ENCODE data around the gene ROR1.
"Not testable (repeated sequence)": the region's sequence is repeated elsewhere in the genome, so short reads cannot be mapped to it uniquely, and the experiment has no call there.

The ROR1 gene

DNA sequence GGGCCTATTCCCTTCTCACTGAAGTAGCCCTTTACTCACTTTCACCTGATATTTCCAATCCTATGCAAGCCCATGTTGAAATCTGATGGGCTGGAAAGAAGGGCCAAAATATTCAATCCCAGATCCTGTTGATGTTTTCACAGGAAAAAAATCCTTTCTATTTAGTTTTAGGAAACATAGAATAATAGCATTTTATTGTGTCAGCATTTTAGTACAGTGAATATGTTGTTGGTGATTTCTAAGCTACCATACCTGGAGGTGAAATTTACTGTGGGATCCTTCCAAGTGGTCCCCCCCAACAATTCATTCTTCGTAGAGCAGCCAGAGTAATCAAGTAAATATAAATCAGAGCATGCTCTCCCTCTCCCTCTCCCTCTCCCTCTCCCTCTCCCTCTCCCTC lies 426.2 kb downstream of the ROR1 start:
- DNase-seq (no peak), ATAC-seq (no peak)
- no peaks in the 10 kb centered on the region for H3K9me3 Mint-ChIP-seq
- peaks cover 5% of the 10 kb centered on the region for H3K4me1 Mint-ChIP-seq
- H3K36me3 Mint-ChIP-seq (ENCODE audit: low read depth): no peaks in the 10 kb centered on the region
- H3K27ac Mint-ChIP-seq: no peak overlapping the region
- no peak overlapping the region for H3K4me3 Mint-ChIP-seq
- H3K27me3 Mint-ChIP-seq: peaks cover 5% of the 10 kb centered on the region

- no peak within 1 kb of the TSS for H3K27ac Mint-ChIP-seq
- H3K4me1 Mint-ChIP-seq: peaks cover 7% of the 10 kb centered on the region
- no peak for DNase-seq
- H3K4me3 Mint-ChIP-seq: no peak within 1 kb of the TSS
- no peaks in the 10 kb centered on the region for H3K36me3 Mint-ChIP-seq (ENCODE audit: low read depth)
- H3K27me3 Mint-ChIP-seq: peaks cover 18% of the 10 kb centered on the region
- no peak for ATAC-seq
- no peaks in the 10 kb centered on the region for H3K9me3 Mint-ChIP-seq
Measured at GRCh38 chr1:64203420-64203819, 429.6 kb downstream of the ROR1 start, which contains the start of gene UBE2U. Gene UBE2U (plus strand): TSS chr1:64203623. CDS start chr1:64204051, 428 bp downstream.

DNA sequence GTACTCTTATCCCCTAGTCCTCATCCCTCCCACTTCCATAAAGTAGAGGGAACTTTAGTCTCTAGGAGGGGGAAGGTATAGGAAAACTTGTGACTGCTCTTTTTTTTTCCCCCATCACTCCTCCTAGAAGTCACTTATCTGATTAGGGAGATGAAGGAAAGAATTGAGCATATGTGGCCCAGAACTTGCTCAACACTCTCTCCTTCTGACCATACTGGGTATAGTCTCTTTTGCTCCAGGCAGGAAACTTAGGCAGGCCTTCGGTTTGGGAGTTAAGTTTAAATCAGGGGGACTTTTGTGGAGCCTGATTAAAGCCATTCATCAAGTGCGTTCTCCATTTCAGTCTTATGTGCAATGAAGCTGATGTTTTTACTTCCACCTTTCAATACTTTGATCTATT lies 435.4 kb downstream of the ROR1 start:
- H3K4me3 Mint-ChIP-seq: no peak overlapping the region
- peaks cover 2% of the 10 kb centered on the region for H3K4me1 Mint-ChIP-seq
- DNase-seq (no peak), ATAC-seq (no peak)
- H3K27ac Mint-ChIP-seq: no peak overlapping the region
- H3K9me3 Mint-ChIP-seq: no peaks in the 10 kb centered on the region
- H3K27me3 Mint-ChIP-seq: peaks cover 34% of the 10 kb centered on the region
- no peaks in the 10 kb centered on the region for H3K36me3 Mint-ChIP-seq (ENCODE audit: low read depth)

DNA sequence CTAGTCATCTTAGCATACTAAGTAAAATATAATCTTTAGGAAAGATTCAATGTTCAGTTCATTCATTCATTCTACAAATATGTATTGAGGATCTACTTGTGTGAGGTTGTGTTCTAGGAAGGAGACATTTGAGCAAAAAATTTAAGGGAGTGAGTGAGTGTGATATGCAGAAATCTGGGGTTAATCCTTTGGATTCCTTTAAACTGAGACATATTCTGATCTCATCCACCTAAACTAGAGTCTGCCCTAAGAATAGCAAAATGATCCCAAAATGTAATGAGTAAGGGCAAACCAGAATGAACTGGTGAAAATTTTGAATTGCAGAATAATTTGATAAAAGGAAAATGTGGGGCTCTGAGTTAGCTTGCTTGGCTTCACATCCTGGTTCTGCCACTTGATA lies 438.2 kb downstream of the ROR1 start:
- Mint-ChIP-seq H3K27ac (no peak overlapping the region), H3K27me3 (peaks cover 29% of the 10 kb centered on the region), H3K9me3 (no peaks in the 10 kb centered on the region), H3K4me1 (peaks cover 2% of the 10 kb centered on the region), H3K4me3 (no peak overlapping the region), H3K36me3 (ENCODE audit: low read depth) (no peaks in the 10 kb centered on the region)
- ATAC-seq (no peak), DNase-seq (no peak)

DNA sequence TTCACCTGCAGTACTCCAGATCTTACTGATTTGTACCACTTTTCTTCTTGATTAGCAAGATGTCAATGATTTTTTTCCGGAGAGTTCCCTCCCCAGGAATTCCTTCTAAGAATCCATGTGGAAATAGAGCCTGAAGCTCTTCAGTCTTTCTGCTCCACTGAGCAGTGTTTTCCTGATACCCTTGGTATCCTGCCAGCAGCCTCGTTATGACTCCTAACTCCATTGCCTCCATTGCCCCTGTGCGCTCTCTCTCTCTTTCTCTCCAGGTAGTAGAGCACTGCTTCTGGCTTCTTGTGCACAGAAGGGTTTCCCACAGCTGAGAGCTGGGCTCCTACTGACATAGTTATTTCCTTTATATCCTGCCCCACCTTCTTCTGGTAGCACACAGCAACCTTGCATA lies 441.8 kb downstream of the ROR1 start:
- ATAC-seq (no peak), DNase-seq (no peak)
- H3K9me3 Mint-ChIP-seq: no peaks in the 10 kb centered on the region
- H3K4me3 Mint-ChIP-seq: no peak overlapping the region
- H3K36me3 Mint-ChIP-seq (ENCODE audit: low read depth): no peaks in the 10 kb centered on the region
- H3K27me3 Mint-ChIP-seq: peaks cover 36% of the 10 kb centered on the region
- no peaks in the 10 kb centered on the region for H3K4me1 Mint-ChIP-seq
- no peak overlapping the region for H3K27ac Mint-ChIP-seq

GRCh38 chr1:64220241-64220640 lies 446.4 kb downstream of the ROR1 start:
- Mint-ChIP-seq H3K36me3 (ENCODE audit: low read depth) (no peaks in the 10 kb centered on the region), H3K27me3 (peaks cover 20% of the 10 kb centered on the region), H3K27ac (no peak overlapping the region), H3K4me1 (peaks cover 15% of the 10 kb centered on the region), H3K4me3 (no peak overlapping the region), H3K9me3 (no peaks in the 10 kb centered on the region)
- DNase-seq (no peak), ATAC-seq (no peak)

DNA sequence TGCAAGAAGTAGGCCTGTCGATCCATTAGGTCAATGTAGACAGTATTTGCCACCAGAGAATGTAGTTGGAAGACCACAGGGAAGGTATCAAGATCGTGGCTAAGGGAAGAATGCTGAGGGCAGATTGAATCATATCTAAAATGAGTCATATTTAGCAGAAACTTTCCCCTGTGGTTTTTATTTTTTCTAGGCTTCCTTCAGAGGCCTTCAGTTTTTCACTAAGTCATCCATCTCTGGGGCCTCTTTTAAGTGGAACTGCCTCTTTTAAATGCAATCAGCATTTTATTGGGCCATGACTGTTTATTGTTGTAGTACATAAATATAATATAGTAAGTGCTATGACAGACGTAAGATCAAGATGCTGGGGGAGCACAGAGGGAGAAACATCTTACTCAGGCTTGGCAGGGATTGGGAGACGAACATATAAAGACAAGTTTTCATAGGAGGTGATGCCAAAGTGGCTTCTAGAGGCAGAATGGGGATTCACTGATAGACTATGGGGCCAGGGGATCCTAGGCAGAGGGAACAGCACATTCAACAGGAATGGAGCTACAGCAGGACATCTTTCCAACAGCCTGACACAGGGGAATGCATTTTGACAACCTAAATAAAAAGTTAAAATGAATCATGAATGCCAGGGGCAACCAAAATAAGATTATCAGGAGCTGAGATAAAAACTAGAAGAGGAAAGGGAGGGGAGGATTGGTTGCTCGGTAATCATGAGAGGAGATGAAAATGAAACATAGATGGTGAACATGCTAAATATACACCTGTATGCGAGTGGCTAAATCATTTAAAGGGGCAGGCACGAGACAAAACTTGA lies 449.7 kb downstream of the ROR1 start:
- ATAC-seq: peak; percentile 86
- Mint-ChIP-seq H3K27ac (peak overlapping the region; percentile 24), H3K36me3 (ENCODE audit: low read depth) (no peaks in the 10 kb centered on the region), H3K4me1 (peaks cover 15% of the 10 kb centered on the region), H3K27me3 (peaks cover 26% of the 10 kb centered on the region), H3K9me3 (no peaks in the 10 kb centered on the region), H3K4me3 (no peak overlapping the region)
- DNase-seq: no peak

DNA sequence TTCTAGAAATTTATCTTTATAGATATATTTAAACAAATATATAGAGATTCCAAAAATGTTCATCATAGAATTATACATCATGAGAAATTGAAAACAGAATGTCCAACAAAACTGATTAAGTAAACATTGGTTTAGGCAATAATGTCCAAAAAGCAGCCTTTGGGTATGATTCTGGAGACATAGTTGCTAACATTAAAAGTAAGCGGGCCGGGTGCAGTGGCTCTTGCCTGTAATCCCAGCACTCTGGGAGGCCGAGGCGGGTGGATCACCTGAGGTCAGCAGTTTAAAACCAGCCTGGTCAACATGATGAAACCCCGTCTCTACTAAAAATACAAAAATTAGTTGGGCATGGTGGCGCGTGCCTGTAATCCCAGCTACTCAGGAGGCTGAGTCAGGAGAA lies 450.4 kb downstream of the ROR1 start:
- not testable (repeated sequence) for H3K27ac Mint-ChIP-seq; H3K9me3 Mint-ChIP-seq; H3K4me3 Mint-ChIP-seq; ATAC-seq; H3K36me3 Mint-ChIP-seq (ENCODE audit: low read depth); DNase-seq
- Mint-ChIP-seq H3K4me1 (peaks cover 15% of the 10 kb centered on the region), H3K27me3 (peaks cover 24% of the 10 kb centered on the region)

- H3K27ac Mint-ChIP-seq: no peak overlapping the region
- DNase-seq (no peak), ATAC-seq (no peak)
- no peaks in the 10 kb centered on the region for H3K9me3 Mint-ChIP-seq
- H3K36me3 Mint-ChIP-seq (ENCODE audit: low read depth): no peaks in the 10 kb centered on the region
- no peak overlapping the region for H3K4me3 Mint-ChIP-seq
- H3K4me1 Mint-ChIP-seq: peaks cover 6% of the 10 kb centered on the region
- H3K27me3 Mint-ChIP-seq: peaks cover 25% of the 10 kb centered on the region
Measured at GRCh38 chr1:64228167-64228957, 454.5 kb downstream of the ROR1 start.

DNA sequence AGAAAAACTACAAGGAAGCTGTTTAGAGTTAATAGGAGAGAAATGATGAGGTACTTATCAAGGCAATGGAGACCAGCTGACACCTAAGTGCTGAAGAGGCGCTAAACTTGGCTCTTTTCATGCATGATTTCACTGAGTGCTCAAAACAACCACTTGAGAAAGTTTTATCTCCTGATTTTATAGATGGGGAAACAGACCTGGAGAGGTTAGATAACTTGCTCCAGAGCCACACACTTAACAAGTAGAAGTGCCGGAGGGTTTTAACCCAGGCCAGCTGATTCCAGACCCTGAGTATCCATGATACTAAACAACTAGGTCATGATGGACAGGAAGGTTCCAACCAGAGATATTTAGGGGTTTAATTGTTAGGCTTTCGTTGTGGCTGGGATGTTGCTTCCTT lies 455.5 kb downstream of the ROR1 start:
- no peak overlapping the region for H3K4me3 Mint-ChIP-seq
- no peak for DNase-seq
- no peak overlapping the region for H3K27ac Mint-ChIP-seq
- no peaks in the 10 kb centered on the region for H3K4me1 Mint-ChIP-seq
- peaks cover 31% of the 10 kb centered on the region for H3K27me3 Mint-ChIP-seq
- no peak for ATAC-seq
- no peaks in the 10 kb centered on the region for H3K9me3 Mint-ChIP-seq
- H3K36me3 Mint-ChIP-seq (ENCODE audit: low read depth): no peaks in the 10 kb centered on the region
